Stimulated activated effector memory CD8-positive, alpha-beta T cell treated with anti-CD3 and anti-CD28 coated beads, Interleukin-12 subunit alpha, Interleukin-12 subunit beta, amount 100 ng/mL, for 72 hours (primary cell): ENCODE results near the gene UVSSA.
A peak's percentile ranks its signal among the peaks of the same experiment; 100 is the strongest.

Experiments
- ATAC-seq: fragments of 150-1000 bp; cut with Tn5 transposase; 2 replicates; pipeline ENCODE4 v1.10.0; 2021
- DNase-seq, 2 donors: peaks; one replicate each; pipeline ENCODE4 v3.0.0; 2021 to 2022; ENCODE audit warnings: low spot score in 2 of 2
- H3K27ac Mint-ChIP-seq: one replicate; pipeline ENCODE4 v1.8.0; 2022; ENCODE audit warnings: mild to moderate bottlenecking, mixed read lengths
- H3K36me3 Mint-ChIP-seq: one replicate; pipeline ENCODE4 v1.8.0; 2022; ENCODE audit warnings: mild to moderate bottlenecking, mixed read lengths
- H3K4me1 Mint-ChIP-seq: one replicate; pipeline ENCODE4 v1.8.0; 2022; ENCODE audit warnings: mixed read lengths
- H3K4me3 Mint-ChIP-seq: one replicate; pipeline ENCODE4 v1.8.0; 2022; ENCODE audit warnings: mild to moderate bottlenecking, mixed read lengths
- H3K9me3 Mint-ChIP-seq: one replicate; pipeline ENCODE4 v1.8.0; 2022; ENCODE audit warnings: mixed read lengths

The UVSSA gene

GRCh38 chr4:1405254-1405635 is 58.2 kb downstream of the UVSSA start:
- no peak overlapping the region for H3K27ac Mint-ChIP-seq
- H3K4me3 Mint-ChIP-seq: no peak overlapping the region
- no peak for ATAC-seq
- peak in 1 of 2 donors; percentile 46 for DNase-seq
- H3K4me1 Mint-ChIP-seq: peaks cover 5% of the 10 kb centered on the region
- H3K36me3 Mint-ChIP-seq: peaks cover 10% of the 10 kb centered on the region
- no peaks in the 10 kb centered on the region for H3K9me3 Mint-ChIP-seq

- peaks cover 10% of the 10 kb centered on the region for H3K36me3 Mint-ChIP-seq
- ATAC-seq (no peak), DNase-seq (peak in 1 of 2 donors; percentile 48)
- H3K4me1 Mint-ChIP-seq: peaks cover 5% of the 10 kb centered on the region
- no peak overlapping the region for H3K27ac Mint-ChIP-seq
- no peaks in the 10 kb centered on the region for H3K9me3 Mint-ChIP-seq
- no peak overlapping the region for H3K4me3 Mint-ChIP-seq
Observed at GRCh38 chr4:1405636-1406393, 58.8 kb downstream of the UVSSA start.

GRCh38 chr4:1406394-1406980 is 59.5 kb downstream of the UVSSA start, which contains the start of gene NKX1-1:
Gene NKX1-1 (minus strand): TSS chr4:1406442. CDS start chr4:1406442, 0 bp downstream.
- Mint-ChIP-seq H3K4me3 (no peak within 1 kb of the TSS), H3K36me3 (peaks cover 10% of the 10 kb centered on the region), H3K27ac (no peak within 1 kb of the TSS), H3K9me3 (no peaks in the 10 kb centered on the region), H3K4me1 (peaks cover 5% of the 10 kb centered on the region)
- DNase-seq: no peak
- ATAC-seq: no peak

GRCh38 chr4:1406981-1407656 is 60.1 kb downstream of the UVSSA start:
- peaks cover 10% of the 10 kb centered on the region for H3K36me3 Mint-ChIP-seq
- DNase-seq (peak in 1 of 2 donors; percentile 48), ATAC-seq (no peak)
- H3K27ac Mint-ChIP-seq: no peak overlapping the region
- no peaks in the 10 kb centered on the region for H3K9me3 Mint-ChIP-seq
- H3K4me3 Mint-ChIP-seq: no peak overlapping the region
- H3K4me1 Mint-ChIP-seq: peaks cover 5% of the 10 kb centered on the region

GRCh38 chr4:1407657-1408333 is 60.8 kb downstream of the UVSSA start:
- Mint-ChIP-seq H3K4me1 (peaks cover 5% of the 10 kb centered on the region), H3K36me3 (peaks cover 10% of the 10 kb centered on the region), H3K4me3 (no peak overlapping the region), H3K27ac (no peak overlapping the region), H3K9me3 (no peaks in the 10 kb centered on the region)
- ATAC-seq (no peak), DNase-seq (no peak)

GRCh38 chr4:1408418-1408817 is 61.4 kb downstream of the UVSSA start:
- Mint-ChIP-seq H3K4me1 (peaks cover 5% of the 10 kb centered on the region), H3K9me3 (no peaks in the 10 kb centered on the region), H3K36me3 (peaks cover 10% of the 10 kb centered on the region), H3K27ac (no peak overlapping the region), H3K4me3 (no peak overlapping the region)
- ATAC-seq (no peak), DNase-seq (peak in 1 of 2 donors; percentile 50)

- Mint-ChIP-seq H3K9me3 (no peaks in the 10 kb centered on the region), H3K36me3 (peaks cover 10% of the 10 kb centered on the region), H3K4me1 (peaks cover 5% of the 10 kb centered on the region), H3K4me3 (no peak overlapping the region), H3K27ac (no peak overlapping the region)
- DNase-seq: no peak
- ATAC-seq: no peak
Observed at GRCh38 chr4:1409079-1409478, 62.1 kb downstream of the UVSSA start.

- ATAC-seq (no peak), DNase-seq (no peak)
- Mint-ChIP-seq H3K4me3 (no peak overlapping the region), H3K36me3 (peaks cover 10% of the 10 kb centered on the region), H3K9me3 (no peaks in the 10 kb centered on the region), H3K4me1 (peaks cover 5% of the 10 kb centered on the region), H3K27ac (no peak overlapping the region)
Observed at GRCh38 chr4:1409491-1410425, 62.8 kb downstream of the UVSSA start.

GRCh38 chr4:1410491-1411325 is 63.7 kb downstream of the UVSSA start:
- peak; percentile 49 for ATAC-seq
- H3K27ac Mint-ChIP-seq: no peak overlapping the region
- peaks cover 5% of the 10 kb centered on the region for H3K4me1 Mint-ChIP-seq
- H3K9me3 Mint-ChIP-seq: no peaks in the 10 kb centered on the region
- peak in 1 of 2 donors; percentile 63 for DNase-seq
- H3K36me3 Mint-ChIP-seq: peaks cover 5% of the 10 kb centered on the region
- no peak overlapping the region for H3K4me3 Mint-ChIP-seq

GRCh38 chr4:1411436-1412375 is 64.7 kb downstream of the UVSSA start:
- Mint-ChIP-seq H3K9me3 (no peaks in the 10 kb centered on the region), H3K36me3 (peaks cover 5% of the 10 kb centered on the region), H3K4me1 (peaks cover 5% of the 10 kb centered on the region), H3K4me3 (no peak overlapping the region), H3K27ac (no peak overlapping the region)
- DNase-seq: no peak
- no peak for ATAC-seq

- Mint-ChIP-seq H3K4me1 (peaks cover 5% of the 10 kb centered on the region), H3K4me3 (no peak overlapping the region), H3K27ac (no peak overlapping the region), H3K36me3 (peaks cover 5% of the 10 kb centered on the region), H3K9me3 (no peaks in the 10 kb centered on the region)
- no peak for DNase-seq
- ATAC-seq: no peak
Observed at GRCh38 chr4:1412376-1413203, 65.6 kb downstream of the UVSSA start.

- no peak overlapping the region for H3K27ac Mint-ChIP-seq
- H3K4me1 Mint-ChIP-seq: peaks cover 4% of the 10 kb centered on the region
- H3K4me3 Mint-ChIP-seq: no peak overlapping the region
- ATAC-seq (no peak), DNase-seq (no peak)
- no peaks in the 10 kb centered on the region for H3K9me3 Mint-ChIP-seq
- H3K36me3 Mint-ChIP-seq: peaks cover 2% of the 10 kb centered on the region
Observed at GRCh38 chr4:1413204-1413663, 66.2 kb downstream of the UVSSA start.
